WI38 (cell line): ENCODE measurements around the gene SULF2.

Experiments used
- H3K4me3 ChIP-seq: 2 replicates; pipeline ENCODE4 v1.5.1; 2011; ENCODE audit warnings: low read depth, mild to moderate bottlenecking, control low read depth, low read length
- TF ChIP-seq, protein P1 (sequence below): IDR thresholded peaks from 2 replicates; pipeline ENCODE4 v1.5.1; 2012; ENCODE audit warnings: low read depth, mild to moderate bottlenecking, control low read depth, low read length

The SULF2 gene

DNA sequence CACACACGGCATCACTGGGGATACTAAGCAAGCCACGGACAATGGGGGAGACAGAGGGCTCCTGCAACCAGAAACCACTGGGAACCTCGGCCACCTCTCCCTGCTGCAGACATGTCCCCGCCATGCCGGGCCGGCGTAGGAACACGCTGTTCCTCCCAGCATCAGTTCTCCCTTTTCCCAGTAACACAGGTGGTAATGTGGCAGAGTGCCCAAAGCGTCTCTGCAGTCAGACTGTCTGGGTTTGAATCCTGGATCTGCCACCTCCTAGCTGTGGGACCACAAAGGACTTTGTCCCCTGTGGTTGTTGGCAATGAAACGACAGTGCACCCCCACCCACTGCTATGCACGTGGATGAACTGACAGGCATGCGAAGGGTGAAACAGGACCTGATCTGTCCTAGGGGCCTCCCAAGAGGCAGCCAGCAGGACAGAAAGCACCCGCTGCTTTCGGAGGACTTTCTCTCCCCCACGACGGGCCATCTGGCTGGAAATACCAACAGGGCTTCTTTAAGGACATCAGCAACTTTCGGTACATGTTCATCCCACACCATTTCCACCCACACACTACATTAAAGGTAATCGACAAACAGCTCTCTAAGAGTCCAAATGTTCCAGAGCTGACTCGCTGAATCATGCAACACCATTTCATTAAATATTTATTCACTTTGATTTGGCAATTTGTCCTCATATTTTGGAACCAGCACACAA, 74.1 kb downstream of the SULF2 start:
- TF ChIP-seq, protein P1, sequence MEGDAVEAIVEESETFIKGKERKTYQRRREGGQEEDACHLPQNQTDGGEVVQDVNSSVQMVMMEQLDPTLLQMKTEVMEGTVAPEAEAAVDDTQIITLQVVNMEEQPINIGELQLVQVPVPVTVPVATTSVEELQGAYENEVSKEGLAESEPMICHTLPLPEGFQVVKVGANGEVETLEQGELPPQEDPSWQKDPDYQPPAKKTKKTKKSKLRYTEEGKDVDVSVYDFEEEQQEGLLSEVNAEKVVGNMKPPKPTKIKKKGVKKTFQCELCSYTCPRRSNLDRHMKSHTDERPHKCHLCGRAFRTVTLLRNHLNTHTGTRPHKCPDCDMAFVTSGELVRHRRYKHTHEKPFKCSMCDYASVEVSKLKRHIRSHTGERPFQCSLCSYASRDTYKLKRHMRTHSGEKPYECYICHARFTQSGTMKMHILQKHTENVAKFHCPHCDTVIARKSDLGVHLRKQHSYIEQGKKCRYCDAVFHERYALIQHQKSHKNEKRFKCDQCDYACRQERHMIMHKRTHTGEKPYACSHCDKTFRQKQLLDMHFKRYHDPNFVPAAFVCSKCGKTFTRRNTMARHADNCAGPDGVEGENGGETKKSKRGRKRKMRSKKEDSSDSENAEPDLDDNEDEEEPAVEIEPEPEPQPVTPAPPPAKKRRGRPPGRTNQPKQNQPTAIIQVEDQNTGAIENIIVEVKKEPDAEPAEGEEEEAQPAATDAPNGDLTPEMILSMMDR: no peak
- no peak overlapping the region for H3K4me3 ChIP-seq

DNA sequence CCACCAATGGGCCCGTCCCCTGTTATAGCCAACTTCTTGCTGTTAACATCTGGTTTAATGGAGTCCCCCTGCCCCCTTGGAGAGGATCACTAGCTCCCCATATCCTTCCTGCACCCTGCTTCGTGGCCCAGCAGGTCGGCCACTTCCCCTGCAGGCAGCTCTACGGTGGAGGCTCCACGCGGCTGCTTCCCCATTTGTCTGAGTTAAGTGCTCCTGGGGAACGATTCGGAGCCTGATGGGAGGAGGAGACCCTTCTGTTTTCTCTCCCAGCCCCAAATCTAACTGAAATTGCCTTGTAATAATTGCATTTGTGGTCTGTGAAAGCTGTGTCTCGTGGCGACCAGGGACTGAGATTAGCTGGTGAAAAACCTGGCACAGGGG, 74.6 kb downstream of the SULF2 start:
- H3K4me3 ChIP-seq: no peak overlapping the region
- TF ChIP-seq, protein P1: no peak

DNA sequence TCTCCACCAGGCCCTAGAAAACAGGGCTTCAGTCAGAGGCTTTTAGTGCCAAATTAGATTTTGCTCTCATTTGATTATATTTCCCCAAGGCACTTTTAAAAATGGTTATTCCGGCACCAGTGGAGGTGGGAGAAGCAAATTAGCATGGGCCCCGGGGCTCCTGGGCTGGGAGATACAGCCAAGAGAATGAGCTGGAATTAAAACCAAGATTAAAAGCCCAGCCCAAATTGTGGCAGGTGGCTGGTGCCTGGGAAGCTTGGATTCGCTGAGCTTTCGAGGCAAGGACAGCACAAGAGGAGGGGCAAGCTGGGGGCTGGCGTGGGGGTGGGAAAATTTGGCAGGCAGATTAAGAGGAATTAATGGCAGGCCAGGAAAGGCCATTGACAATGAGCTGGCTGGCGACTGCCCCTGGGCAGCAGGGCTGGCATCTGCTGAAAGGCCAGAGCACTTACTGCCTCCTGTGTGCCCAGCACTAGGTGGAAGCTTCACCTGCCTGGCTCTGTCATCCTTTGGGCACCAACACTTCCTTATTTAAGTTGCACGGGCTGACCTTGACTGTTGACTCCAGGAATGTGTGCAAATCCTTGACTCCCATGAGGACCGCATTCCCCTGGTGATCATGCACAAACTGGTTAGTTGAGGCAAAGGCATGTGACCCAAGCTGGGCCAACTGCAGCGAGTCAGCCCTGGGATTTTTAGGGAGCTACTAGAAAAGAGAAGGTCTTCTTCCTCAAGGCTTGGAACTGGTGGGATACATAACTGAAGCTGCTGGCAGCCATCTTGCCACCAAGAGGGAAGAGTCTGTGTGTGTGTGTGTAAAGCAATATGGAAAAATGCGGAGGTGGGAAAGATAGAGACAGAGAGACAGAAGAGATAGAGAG, 76.1 kb downstream of the SULF2 start:
- TF ChIP-seq, protein P1: no peak
- H3K4me3 ChIP-seq: no peak overlapping the region

DNA sequence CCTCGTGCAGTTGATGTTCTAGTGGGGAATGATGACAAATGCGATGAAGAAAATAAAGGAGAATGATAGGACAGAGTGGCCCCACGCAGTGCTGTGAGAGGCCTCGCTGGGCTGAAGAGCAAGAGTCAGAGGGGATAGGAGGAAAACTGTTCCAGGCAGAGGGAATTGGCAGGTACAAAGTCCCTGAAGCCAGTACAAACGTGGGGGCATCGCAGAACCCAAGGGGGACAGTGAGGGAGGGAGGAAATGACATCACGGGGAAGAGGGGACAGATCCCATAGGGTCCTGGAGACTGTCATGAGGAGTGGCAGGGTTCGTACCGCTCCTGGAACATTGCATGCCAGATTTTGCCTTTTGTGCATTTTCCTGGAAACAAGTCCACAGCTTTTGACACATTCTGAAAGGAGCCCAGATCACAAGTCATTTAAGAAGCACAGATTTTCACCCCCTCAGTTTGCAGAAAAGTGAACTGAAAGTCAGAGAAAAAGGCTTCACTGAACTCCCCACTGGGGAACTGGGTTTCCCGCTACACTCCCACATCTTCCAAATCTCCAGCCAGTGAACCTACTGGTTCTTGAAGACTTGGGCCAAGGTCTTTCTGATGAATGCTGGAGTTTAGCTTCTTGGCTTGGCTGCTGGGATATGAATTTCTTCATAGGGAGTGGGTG, 77.0 kb downstream of the SULF2 start:
- no peak overlapping the region for H3K4me3 ChIP-seq
- TF ChIP-seq, protein P1: no peak

DNA sequence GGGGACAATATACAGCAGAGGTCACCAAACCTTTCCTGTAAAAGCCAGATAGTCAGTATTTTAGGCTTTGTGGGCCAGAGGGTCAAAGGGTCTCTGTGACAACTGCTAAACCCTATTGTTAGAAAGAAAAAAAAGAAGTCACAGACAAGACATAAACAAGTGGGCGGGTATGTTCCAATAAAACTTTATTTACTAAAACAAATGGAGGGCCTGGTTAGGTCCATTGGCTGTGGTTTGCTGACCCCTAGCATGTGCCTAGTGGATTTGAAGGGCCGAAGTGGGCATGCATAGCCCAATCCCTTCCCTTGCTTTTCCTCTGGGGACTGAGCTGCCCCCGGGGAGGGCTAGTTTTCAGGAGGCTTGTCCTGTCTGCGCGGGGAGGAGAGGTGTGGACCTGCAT, 78.9 kb downstream of the SULF2 start:
- TF ChIP-seq, protein P1: no peak
- H3K4me3 ChIP-seq: no peak overlapping the region

DNA sequence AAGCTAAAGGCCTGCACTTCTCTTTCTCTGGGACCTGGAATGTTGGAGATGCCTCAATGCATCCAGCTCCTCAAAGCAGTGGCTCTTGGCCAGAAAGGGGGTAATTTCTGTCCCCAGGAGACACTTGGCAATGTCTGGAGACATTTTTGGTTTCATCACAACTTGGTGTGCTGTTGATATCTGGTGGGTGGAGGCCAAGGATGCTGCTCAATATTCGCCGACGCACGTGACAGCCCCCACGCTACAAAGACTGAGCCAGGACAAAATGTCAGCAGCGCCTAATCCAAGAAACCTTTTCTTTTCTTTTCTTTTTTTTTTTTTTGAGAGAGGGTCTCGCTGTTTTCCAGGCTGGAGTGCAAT, 79.8 kb downstream of the SULF2 start:
- H3K4me3 ChIP-seq: no peak overlapping the region
- TF ChIP-seq, protein P1: no peak
